Stimulated activated naive CD4-positive, alpha-beta T cell (primary cell): ENCODE measurements around the gene CIDEA.
"Not testable (repeated sequence)": the region's sequence is repeated elsewhere in the genome, so short reads cannot be mapped to it uniquely, and the experiment has no call there.

Source experiments
- DNase-seq, 6 experiments: peaks; one replicate each; lab custom pipeline; 2025; lab: John Stamatoyannopoulos, UW

The CIDEA gene

GRCh38 chr18:12254136-12254819, at the start of gene CIDEA:
TSS of gene CIDEA (plus strand) at chr18:12254361. CDS start at chr18:12254384, 23 bp downstream.
- no peak for DNase-seq

GRCh38 chr18:12208296-12209153, 45.6 kb upstream of the CIDEA start:
- DNase-seq = not testable (repeated sequence)

- not testable (repeated sequence) for DNase-seq
Observed at GRCh38 chr18:12212308-12212707, 41.9 kb upstream of the CIDEA start.

- DNase-seq = not testable (repeated sequence)
Observed at GRCh38 chr18:12214296-12215005, 39.7 kb upstream of the CIDEA start.

- not testable (repeated sequence) for DNase-seq
Observed at GRCh38 chr18:12216471-12216870, 37.7 kb upstream of the CIDEA start.

- not testable (repeated sequence) for DNase-seq
Observed at GRCh38 chr18:12218603-12219002, 35.6 kb upstream of the CIDEA start.

- not testable (repeated sequence) for DNase-seq
Observed at GRCh38 chr18:12222041-12222440, 32.1 kb upstream of the CIDEA start.

- not testable (repeated sequence) for DNase-seq
Observed at GRCh38 chr18:12223326-12223725, 30.8 kb upstream of the CIDEA start.

- DNase-seq = not testable (repeated sequence)
Observed at GRCh38 chr18:12226807-12227206, 27.4 kb upstream of the CIDEA start.

GRCh38 chr18:12227399-12228186, 26.6 kb upstream of the CIDEA start:
- not testable (repeated sequence) for DNase-seq

- not testable (repeated sequence) for DNase-seq
Observed at GRCh38 chr18:12228308-12228707, 25.9 kb upstream of the CIDEA start.

GRCh38 chr18:12230561-12230960, 23.6 kb upstream of the CIDEA start:
- DNase-seq = not testable (repeated sequence)

GRCh38 chr18:12231040-12231882, 22.9 kb upstream of the CIDEA start:
- DNase-seq = no peak

- DNase-seq = no peak
Observed at GRCh38 chr18:12231986-12232385, 22.2 kb upstream of the CIDEA start.

- no peak for DNase-seq
Observed at GRCh38 chr18:12233378-12233777, 20.8 kb upstream of the CIDEA start.

GRCh38 chr18:12234451-12235190, 19.5 kb upstream of the CIDEA start:
- no peak for DNase-seq

- DNase-seq = no peak
Observed at GRCh38 chr18:12236141-12236540, 18.0 kb upstream of the CIDEA start.

- DNase-seq = peak; percentile 1 to 63 (median 20)
Observed at GRCh38 chr18:12236934-12237832, 17.0 kb upstream of the CIDEA start.

- no peak for DNase-seq
Observed at GRCh38 chr18:12238826-12239225, 15.3 kb upstream of the CIDEA start.
